Body of pancreas (tissue), 4 donors: ENCODE results near the gene DIO1. TPM values are rescaled to one million over a fixed set of nuclear protein-coding genes. Genes with fewer than 3 reads are reported as not detected.

ENCODE experiments used
- ATAC-seq: fragments of 150-250 bp; one replicate; pipeline ENCODE4 v1.9.1; 2016
- DNase-seq, 4 donors: peaks; one replicate each; pipeline ENCODE4 v3.0.0-alpha.2; 2019
- H3K27ac ChIP-seq, 4 donors: fragments of 200-600 bp; sonication (generic); 1 replicate in 3 of 4; 2 replicates in 1 of 4; pipeline versions ENCODE4 v1.5.1 to v1.6.1; 2016 to 2019; ENCODE audit warnings: mild to moderate bottlenecking in 1 of 4, mixed read lengths in 1 of 4, moderate library complexity in 1 of 4
- H3K27me3 ChIP-seq, 2 donors: fragments of 200-600 bp; sonication (generic); one replicate each; pipeline ENCODE4 v1.6.0; 2016; ENCODE audit warnings: mild to moderate bottlenecking in 1 of 2
- H3K36me3 ChIP-seq, 2 donors: fragments of 200-600 bp; sonication (generic); replicated peaks in 1 of 2; 2 replicates each; pipeline ENCODE4 v1.5.1; 2016; ENCODE audit warnings: low read depth in 2 of 2; ENCODE audit not compliant: insufficient read depth in 1 of 2
- H3K4me1 ChIP-seq: fragments of 200-600 bp; sonication (generic); one replicate; pipeline ENCODE4 v1.6.0; 2016
- H3K4me3 ChIP-seq, 2 donors: fragments of 200-600 bp; sonication (generic); 1 replicate in 1 of 2; 2 replicates in 1 of 2; pipeline ENCODE4 v1.5.1; 2016 to 2019
- H3K9me3 ChIP-seq, 3 donors: fragments of 200-600 bp; sonication (generic); 1 replicate in 2 of 3; 2 replicates in 1 of 3; pipeline ENCODE4 v1.5.1; 2016
- CTCF ChIP-seq, 7 experiments: fragments of 450-650 bp in 4 of 7; fragments of 200-600 bp in 3 of 7; sonication (generic) in 3 of 7; IDR thresholded peaks; one replicate each; pipeline ENCODE4 v1.5.1; 2016 to 2019; ENCODE audit warnings: antibody characterized with exemption in 7 of 7
- POLR2A ChIP-seq, 3 donors: fragments of 450-650 bp; IDR thresholded peaks; one replicate each; pipeline ENCODE4 v1.6.1; 2016; ENCODE audit warnings: antibody characterized with exemption in 3 of 3, mild to moderate bottlenecking in 2 of 3
- WGBS, 2 donors: methylation state at CpG; one replicate each; pipeline ENCODE4 v1.1.5; 2017; 5-methylcytosine and 5-hydroxymethylcytosine counted together
- intact Hi-C: fragments of 100-400 bp; cut with DNase I; formaldehyde crosslinking; loops from one replicate; pipeline ENCODE4 v1.15.1; 2023
- total RNA-seq, 2 donors: library from RNA; depleted of rRNA; stranded (reverse); fragments of >200 nt; gene quantifications; one replicate each; pipeline ENCODE4 v1.1.0, GENCODE V29; 2016

DIO1 gene
- total RNA-seq, 2 donors from 2014 or later, result not detected

DNA sequence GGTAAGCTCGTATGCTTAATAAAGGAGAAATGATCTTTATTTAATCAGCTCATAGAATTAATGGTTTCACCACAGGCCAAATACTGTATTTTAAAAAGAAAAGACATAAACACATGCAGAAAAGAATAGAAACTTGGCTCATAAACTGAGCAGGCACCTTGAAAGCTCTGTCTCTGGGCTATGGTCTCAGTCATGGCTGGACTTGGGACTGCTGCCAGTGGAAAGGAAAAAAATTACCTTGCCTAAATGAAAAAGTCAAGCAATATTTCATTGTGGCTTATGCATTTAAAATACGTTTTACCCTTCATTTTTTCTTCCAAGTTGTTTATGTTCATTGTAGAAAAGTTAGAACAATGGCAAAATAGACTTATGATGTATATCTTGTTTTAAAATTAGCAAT is 60.1 kb downstream of the DIO1 start:
- no peak for DNase-seq
- Histone ChIP-seq H3K4me1 (peaks cover 14% of the 10 kb centered on the region), H3K27ac (no peak overlapping the region), H3K9me3 (no peaks in the 10 kb centered on the region), H3K4me3 (no peak overlapping the region), H3K27me3 (no peaks in the 10 kb centered on the region), H3K36me3 (peaks cover 0 to 1% of the 10 kb centered on the region in 2 donors)
- ATAC-seq, result no peak
- no peak for TF ChIP-seq POLR2A (IDR thresholded peaks at IDR 0.05)
- TF ChIP-seq CTCF (IDR thresholded peaks at IDR 0.05), result no peak
- 61 to 83% methylated on average over 2 of the region's 2 CpGs for WGBS, 2 donors
- intact Hi-C loops, result loop anchor here (10.0 kb wide), 1 partner anchor 89 kb away; no protein-coding TSS in a partner anchor

DNA sequence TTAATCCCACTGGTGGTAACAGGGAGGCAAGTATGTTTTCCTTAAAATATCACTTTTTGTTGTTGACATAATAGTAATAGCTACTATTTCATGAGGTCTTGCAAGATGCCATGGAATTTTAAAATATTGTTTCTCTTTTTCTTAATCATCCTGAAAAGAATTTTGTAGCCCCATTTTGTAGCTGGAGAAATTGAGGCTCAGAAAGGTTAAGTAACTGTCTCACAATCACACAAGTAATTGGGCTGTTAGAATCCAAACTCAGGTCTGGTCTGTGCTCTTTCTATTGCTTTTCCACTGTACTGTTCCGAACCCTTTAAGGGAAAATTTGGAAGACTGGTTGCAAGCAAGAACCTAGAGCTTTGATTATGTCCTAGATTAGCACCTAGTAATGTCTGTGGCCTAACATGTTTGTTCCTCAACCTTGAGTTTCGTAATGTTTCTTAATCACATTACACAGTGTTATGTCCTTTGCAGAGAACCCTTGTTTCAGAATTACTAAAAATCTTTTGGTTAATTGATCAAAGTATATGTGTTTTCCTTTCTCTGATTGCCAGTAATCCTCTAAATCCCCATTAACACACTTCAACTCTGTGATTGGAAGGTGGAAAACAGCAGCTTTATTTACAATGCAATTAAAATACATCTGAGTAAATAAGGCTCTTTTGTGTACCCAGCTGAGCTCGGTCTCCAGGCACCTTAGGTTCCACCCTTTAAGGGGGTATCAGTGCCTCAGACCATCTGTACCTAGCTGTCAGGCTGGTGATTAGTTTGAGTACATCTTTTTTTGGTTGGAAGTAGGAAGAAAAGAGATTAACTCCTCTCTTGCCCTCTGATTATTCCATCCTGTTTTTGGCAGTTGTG is 62.6 kb downstream of the DIO1 start:
- peak overlapping the region in 2 of 4 donors; percentile 41 to 54 for H3K27ac ChIP-seq
- WGBS, 2 donors, result 49% methylated on average over 3 of the region's 3 CpGs
- H3K4me1 ChIP-seq, result peaks cover 14% of the 10 kb centered on the region
- ATAC-seq (no peak), DNase-seq (no peak)
- H3K36me3 ChIP-seq, result peaks cover 0 to 5% of the 10 kb centered on the region in 2 donors
- intact Hi-C loops, result loop anchor here (10.0 kb wide), 1 partner anchor 92 kb away; no protein-coding TSS in a partner anchor
- H3K27me3 ChIP-seq, result no peaks in the 10 kb centered on the region
- TF ChIP-seq CTCF (IDR thresholded peaks at IDR 0.05) (no peak), POLR2A (IDR thresholded peaks at IDR 0.05) (no peak)
- no peak overlapping the region for H3K4me3 ChIP-seq
- no peaks in the 10 kb centered on the region for H3K9me3 ChIP-seq

DNA sequence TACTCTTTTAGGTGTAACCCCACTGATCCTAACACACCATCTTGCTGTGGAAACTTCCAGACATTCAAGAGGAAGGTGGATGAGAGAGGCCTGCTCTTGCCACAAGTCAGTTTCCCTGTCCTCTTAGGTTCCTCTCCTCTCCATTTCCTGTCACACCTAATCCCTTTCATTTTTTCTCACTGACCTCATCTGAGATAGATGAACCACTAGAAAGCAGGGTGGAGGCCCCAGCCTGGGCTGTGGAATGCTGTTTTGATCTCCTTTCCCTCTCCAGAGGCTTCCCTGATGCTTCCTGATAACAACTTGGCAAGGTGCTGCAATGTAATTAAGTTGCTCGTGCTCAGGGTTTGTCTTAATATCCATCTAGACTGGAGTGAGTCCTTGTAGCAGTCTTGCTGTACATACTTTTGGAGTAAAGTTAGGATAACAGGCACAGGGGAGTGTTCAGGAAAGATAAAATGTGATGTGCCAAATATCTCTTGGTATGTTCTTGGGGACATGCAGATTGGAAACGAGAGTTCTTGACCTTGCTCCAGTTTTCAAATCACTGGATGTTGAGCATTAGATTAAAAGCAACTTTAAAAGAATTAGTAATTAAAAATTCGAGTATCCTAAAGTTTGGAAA is 63.3 kb downstream of the DIO1 start:
- intact Hi-C loops, result loop anchor here (10.0 kb wide), 1 partner anchor 93 kb away; no protein-coding TSS in a partner anchor
- Histone ChIP-seq H3K9me3 (no peaks in the 10 kb centered on the region), H3K27me3 (no peaks in the 10 kb centered on the region), H3K4me3 (no peak overlapping the region), H3K27ac (peak overlapping the region in 2 of 4 donors; percentile 41 to 54), H3K36me3 (peaks cover 0 to 5% of the 10 kb centered on the region in 2 donors), H3K4me1 (peaks cover 14% of the 10 kb centered on the region)
- WGBS, 2 donors, result 28 to 31% methylated on average over 3 of the region's 3 CpGs
- TF ChIP-seq CTCF (IDR thresholded peaks at IDR 0.05), result no peak
- TF ChIP-seq POLR2A (IDR thresholded peaks at IDR 0.05), result no peak
- DNase-seq (no peak), ATAC-seq (peak; percentile 55)

- DNase-seq, result no peak
- peaks cover 0 to 7% of the 10 kb centered on the region in 2 donors for H3K36me3 ChIP-seq
- no peak for TF ChIP-seq POLR2A (IDR thresholded peaks at IDR 0.05)
- TF ChIP-seq CTCF (IDR thresholded peaks at IDR 0.05), result peak; percentile 19 to 83 (median 69)
- H3K4me3 ChIP-seq, result no peak overlapping the region
- H3K27ac ChIP-seq, result no peak overlapping the region
- peak; percentile 42 for ATAC-seq
- no peaks in the 10 kb centered on the region for H3K9me3 ChIP-seq
- intact Hi-C loops, result loop anchor here (10.0 kb wide), 1 partner anchor 95 kb away; no protein-coding TSS in a partner anchor
- peaks cover 14% of the 10 kb centered on the region for H3K4me1 ChIP-seq
- H3K27me3 ChIP-seq, result no peaks in the 10 kb centered on the region
These were observed 65.8 kb downstream of the DIO1 start for GRCh38 chr1:53959664-53960250.

Other genes with a start within 250 kb of the DIO1 start
- gene GLIS1, start 155.0 kb upstream of the DIO1 start, total RNA-seq, result under 1 TPM in 1 of 2 donors, not detected in 1; 0.33 TPM
- gene NDC1, start 55.9 kb upstream of the DIO1 start, total RNA-seq, result 1 to 10 TPM; 2.3 to 7.3 TPM
- gene YIPF1, start 4.4 kb upstream of the DIO1 start, total RNA-seq, result 10 to 100 TPM; 16.1 to 21.1 TPM
- gene IFT25, start 51.5 kb downstream of the DIO1 start, total RNA-seq, result 10 to 100 TPM in 1 of 2 donors, 1 to 10 TPM in 1; 6.6 to 17.6 TPM
- gene LRRC42, start 52.2 kb downstream of the DIO1 start, total RNA-seq, result 10 to 100 TPM in 1 of 2 donors, 1 to 10 TPM in 1; 2.3 to 17.1 TPM
- gene LDLRAD1, start 124.0 kb downstream of the DIO1 start, total RNA-seq, result not detected
- gene TMEM59, start 159.0 kb downstream of the DIO1 start, total RNA-seq, result 100 to 1,000 TPM in 1 of 2 donors, 10 to 100 TPM in 1; 89.5 to 131 TPM
- 1 to 10 TPM; 1.3 to 2.9 TPM for gene TCEANC2, start 159.4 kb downstream of the DIO1 start, total RNA-seq